Stimulated activated CD4-positive, alpha-beta T cell treated with anti-CD3 and anti-CD28 coated beads, Interleukin-12 subunit alpha, Interleukin-12 subunit beta, amount 100 ng/mL, for 24 hours (primary cell): ENCODE measurements around the gene ERMAP.

Experiments
- DNase-seq, 2 experiments: peaks; one replicate each; pipeline ENCODE4 v3.0.0-alpha.2; 2020; ENCODE audit warnings: low read depth in 2 of 2

ERMAP gene

DNA sequence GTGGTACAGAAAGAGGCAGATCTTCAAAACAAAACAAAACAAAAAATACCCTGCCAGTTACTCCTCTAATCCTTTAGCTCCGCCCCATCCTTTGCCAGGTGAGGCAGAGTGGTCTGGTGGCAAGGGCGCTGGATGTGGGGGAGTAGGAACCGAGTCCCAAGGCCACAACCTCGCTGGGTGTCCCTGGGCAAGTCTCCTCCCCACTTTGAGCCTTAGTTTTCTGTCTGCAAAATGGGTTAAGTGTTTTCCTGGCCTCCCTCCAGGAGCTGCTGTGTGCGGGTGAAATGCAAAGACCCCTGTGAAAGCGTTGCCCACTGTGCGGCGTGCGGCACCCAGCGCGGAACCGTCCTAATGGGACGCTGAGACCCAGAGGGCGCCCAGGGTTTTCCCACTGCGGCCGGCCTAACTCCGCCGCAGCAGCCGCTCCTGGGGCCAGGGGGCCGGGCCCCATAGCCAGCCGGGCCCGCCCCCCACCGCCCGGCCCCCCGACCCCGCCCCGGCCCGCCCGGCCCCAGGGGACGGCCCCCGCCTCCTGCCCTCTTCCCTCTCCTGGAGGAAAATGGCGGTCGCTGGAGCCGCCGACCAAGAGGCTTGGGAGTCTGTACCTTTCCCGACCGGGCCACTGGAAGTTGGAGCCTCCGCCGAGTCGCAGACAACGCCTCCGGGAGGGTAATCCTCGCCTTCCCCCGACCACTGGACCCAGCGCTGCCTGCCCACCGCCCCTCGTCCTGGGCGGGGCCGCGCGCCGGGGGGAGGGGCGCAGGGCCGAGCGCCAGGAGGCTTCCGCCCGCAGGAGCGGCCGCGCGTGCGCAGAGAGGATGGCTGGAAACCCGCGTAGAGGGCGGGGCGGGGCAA lies at the start of gene ERMAP, which contains the start of gene SVBP:
ERMAP (plus strand) TSS at position 538 of the 855 bp plus-strand sequence. CDS start 13,327 bp downstream, outside the sequence.
SVBP (minus strand) TSS at position 813 of the 855 bp plus-strand sequence. CDS start 853 bp downstream, outside the sequence.
- peak; percentile 92 for DNase-seq

DNA sequence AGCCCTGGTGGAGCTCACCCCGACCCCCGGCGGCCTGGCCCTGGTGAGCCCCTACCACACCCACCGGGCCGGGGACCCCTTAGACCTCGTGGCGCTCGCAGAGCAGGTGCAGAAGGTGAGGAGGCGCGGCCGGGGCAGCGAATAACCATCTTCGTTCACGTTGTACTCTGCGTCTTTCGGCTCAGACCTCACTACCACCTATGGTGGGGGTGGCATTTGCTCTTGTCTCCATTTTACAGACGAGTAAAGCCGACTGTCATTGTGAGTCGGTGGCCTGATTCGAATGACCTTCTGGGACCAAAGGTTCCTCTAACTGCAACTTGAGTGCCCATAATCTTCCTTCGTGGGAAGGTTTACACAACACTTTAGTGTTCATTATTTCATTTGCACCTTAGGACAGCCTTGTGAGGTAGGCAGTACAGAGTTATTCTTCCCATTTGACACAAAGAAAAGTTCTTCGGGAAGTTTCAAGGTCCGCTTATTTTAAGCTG lies 49.4 kb upstream of the ERMAP start:
- DNase-seq, result no peak

- DNase-seq, result no peak
Measured at GRCh38 chr1:42768172-42768571, 48.8 kb upstream of the ERMAP start.

DNA sequence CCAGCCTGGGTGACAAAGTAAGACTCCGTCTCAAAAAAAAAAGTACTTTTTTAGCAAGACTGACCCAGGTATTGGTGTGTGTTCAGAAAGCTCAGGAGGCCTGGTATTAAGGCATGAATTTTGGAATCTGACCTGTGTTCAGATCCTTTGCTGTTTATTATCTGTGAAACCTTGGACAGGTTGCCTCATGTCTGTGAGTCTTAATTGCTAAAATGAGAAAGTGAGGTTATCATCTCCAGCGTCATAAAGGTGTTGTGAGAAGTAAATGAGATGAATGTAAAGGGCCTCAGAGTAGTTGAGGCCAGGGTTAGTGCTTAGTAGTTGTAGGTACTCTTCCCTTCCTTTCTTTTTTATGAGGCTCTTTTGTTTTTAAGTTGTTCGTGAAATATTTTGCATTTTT lies 47.1 kb upstream of the ERMAP start:
- no peak for DNase-seq

DNA sequence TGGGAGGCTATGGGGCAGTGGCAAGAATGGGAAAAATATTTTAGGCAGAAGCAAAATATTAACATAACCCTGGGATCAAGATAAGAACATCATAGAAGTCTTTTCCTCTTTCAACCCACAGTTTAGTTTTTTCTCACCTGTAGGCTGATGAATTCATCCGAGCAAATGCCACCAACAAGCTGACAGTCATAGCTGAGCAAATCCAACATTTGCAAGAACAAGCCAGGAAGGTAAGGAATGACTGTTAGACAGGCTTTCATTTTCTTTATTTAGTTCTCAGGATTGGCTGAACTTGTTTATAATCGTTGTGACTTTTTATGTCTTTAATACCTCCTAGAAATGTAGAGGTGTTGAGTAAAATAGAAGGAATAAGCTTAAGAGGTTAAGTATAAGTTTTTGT lies 43.5 kb upstream of the ERMAP start:
- DNase-seq, result no peak

- DNase-seq, result no peak
Measured at GRCh38 chr1:42774928-42775526, 41.9 kb upstream of the ERMAP start.

- no peak for DNase-seq
Measured at GRCh38 chr1:42776502-42776901, 40.4 kb upstream of the ERMAP start.

- peak in 1 of 2 experiments; percentile 9 for DNase-seq
Measured at GRCh38 chr1:42777852-42778251, 39.1 kb upstream of the ERMAP start.

GRCh38 chr1:42779725-42780124 lies 37.2 kb upstream of the ERMAP start:
- DNase-seq, result no peak

GRCh38 chr1:42780176-42780575 lies 36.7 kb upstream of the ERMAP start:
- no peak for DNase-seq

GRCh38 chr1:42783092-42783491 lies 33.8 kb upstream of the ERMAP start:
- no peak for DNase-seq

- no peak for DNase-seq
Measured at GRCh38 chr1:42784547-42784945, 32.4 kb upstream of the ERMAP start.

DNA sequence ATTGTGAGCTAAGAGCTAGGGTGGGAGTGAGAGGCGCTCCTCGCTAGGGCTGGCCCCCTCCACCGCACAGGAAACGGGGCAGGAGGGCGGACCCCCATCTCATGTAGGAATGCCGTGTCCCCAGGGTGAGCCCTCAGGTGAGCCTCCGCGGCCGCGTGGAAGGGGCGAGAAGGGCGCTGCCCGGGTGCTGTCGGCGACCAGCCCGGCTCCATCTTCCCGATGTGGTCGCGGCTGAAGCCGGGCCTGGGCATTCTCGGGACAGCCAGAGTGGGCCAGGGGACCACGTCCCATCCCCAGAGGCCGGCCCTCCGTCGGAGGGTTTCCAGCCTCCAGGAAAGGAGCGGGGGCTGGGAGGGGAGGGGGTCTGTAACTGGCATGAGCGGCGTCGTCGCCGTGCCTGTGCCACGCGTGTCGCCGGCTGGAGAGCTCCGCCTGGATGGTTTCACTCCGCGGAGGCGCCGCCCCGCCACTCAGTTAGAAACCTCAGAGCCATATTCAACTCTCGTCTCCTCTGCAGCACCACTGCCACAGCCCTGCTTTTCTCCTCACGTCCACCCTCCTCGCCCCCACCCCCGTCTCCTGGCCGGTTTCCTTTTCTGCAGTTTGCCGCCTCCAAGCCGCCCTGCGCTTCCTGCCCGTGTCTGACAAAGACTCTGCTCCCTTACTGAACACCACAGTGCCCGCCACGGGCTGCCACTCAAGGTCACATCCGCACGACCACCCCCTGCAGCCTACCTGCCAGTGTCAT lies 31.8 kb upstream of the ERMAP start, which contains the start of gene TMEM269:
TMEM269 (plus strand) TSS at position 46 of the 748 bp plus-strand sequence. CDS start 4,903 bp downstream, outside the sequence.
- peak in 1 of 2 experiments; percentile 28 for DNase-seq

- DNase-seq, result no peak
Measured at GRCh38 chr1:42786097-42786496, 30.8 kb upstream of the ERMAP start.

- DNase-seq, result no peak
Measured at GRCh38 chr1:42788021-42788420, 28.9 kb upstream of the ERMAP start.

GRCh38 chr1:42793824-42794223 lies 23.1 kb upstream of the ERMAP start:
- DNase-seq, result no peak

GRCh38 chr1:42797414-42797813 lies 19.5 kb upstream of the ERMAP start:
- DNase-seq, result no peak

DNA sequence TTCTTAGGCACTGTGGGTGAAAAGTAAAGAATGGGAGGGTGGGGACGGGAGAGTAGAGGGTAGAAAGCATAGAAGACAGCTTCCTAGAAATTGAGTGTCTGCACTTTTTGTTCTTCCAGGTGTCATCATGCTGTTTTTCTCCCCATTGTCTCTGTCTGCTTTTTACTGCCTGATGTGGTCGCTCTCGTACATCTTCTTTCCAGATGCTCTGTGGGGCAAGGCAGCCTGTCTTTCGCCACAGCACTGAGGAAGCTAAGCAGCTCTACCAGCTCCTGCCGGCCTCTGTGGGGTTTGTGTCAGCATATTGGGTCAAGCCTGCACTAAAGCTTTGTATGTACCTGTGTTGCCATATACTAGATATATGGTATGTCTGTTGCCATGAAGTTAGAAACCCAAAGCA lies 18.9 kb upstream of the ERMAP start:
- DNase-seq, result no peak

DNA sequence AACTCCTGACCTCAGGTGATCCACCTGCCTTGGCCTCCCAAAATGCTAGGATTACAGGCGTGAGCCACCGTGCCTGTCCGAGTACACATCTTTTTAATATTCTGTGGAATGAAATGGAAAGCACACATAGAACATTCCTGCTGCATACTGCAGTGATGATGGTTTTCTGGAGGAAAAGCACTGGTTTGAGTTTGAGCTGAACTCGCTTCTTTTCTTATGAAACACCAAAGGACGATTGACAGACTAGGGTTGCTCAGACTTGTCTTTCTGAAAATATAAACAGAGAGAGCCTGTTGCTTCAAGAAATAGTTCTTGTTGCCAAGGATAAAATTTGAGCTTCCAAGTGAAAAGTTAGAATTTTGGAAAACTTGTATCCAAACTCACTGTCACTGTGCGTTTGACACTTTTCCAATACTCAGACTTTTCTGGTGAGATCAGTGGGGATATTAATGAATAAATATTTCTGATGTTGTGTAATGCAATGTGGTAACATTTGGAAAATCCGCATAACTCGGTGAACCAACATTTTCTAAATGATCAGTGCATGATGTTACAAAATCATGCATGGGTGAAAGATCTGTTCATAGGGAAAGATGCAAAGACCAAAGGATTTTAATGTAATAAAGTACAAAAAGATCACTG lies 15.0 kb upstream of the ERMAP start:
- DNase-seq, result no peak

DNA sequence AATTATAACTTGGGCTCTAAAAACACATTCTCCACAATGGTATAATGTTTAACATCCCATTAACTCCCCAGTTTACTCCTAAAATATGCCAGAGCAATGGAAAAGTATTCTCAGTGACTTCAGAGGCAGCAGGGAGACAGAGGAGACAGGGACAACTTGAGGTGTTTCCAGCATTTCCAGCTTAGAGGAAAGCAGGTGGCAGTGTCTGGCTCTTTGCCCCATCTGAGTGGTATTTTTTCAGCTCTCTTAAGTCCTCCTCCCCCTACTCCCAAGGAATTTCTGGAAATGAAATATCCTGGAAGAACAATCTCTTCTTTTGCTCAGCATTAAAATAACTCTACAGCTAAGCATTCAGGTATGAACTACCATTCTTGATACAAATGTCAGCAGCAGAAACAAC lies 10.8 kb upstream of the ERMAP start:
- DNase-seq, result no peak

GRCh38 chr1:42806593-42806992 lies 10.3 kb upstream of the ERMAP start:
- no peak for DNase-seq
